ENCODE results near the gene TTLL11.
"Not testable (repeated sequence)": the region's sequence is repeated elsewhere in the genome, so short reads cannot be mapped to it uniquely, and the experiment has no call there.

TTLL11 gene

GRCh38 chr9:122087406-122088200 lies 5.5 kb downstream of the TTLL11 start:
- in situ Hi-C loops (cut with HindIII; ENCODE audit: low sequenced_read_pairs): no loop called here

- in situ Hi-C loops (cut with HindIII; ENCODE audit: low sequenced_read_pairs): no loop called here
Measured at GRCh38 chr9:122086873-122087272, 6.2 kb downstream of the TTLL11 start.

- in situ Hi-C loops (cut with HindIII; ENCODE audit: low sequenced_read_pairs): no loop called here
Measured at GRCh38 chr9:122085260-122085659, 7.8 kb downstream of the TTLL11 start.

- in situ Hi-C loops (cut with HindIII; ENCODE audit: low sequenced_read_pairs): no loop called here
Measured at GRCh38 chr9:122084026-122084675, 9.0 kb downstream of the TTLL11 start.

GRCh38 chr9:122080986-122081385 lies 12.1 kb downstream of the TTLL11 start:
- in situ Hi-C loops (cut with HindIII; ENCODE audit: low sequenced_read_pairs): no loop called here

- in situ Hi-C loops (cut with HindIII; ENCODE audit: low sequenced_read_pairs): no loop called here
Measured at GRCh38 chr9:122078557-122078956, 14.6 kb downstream of the TTLL11 start.

- in situ Hi-C loops (cut with HindIII; ENCODE audit: low sequenced_read_pairs): no loop called here
Measured at GRCh38 chr9:122076773-122077172, 16.3 kb downstream of the TTLL11 start.

GRCh38 chr9:122076117-122076516 lies 17.0 kb downstream of the TTLL11 start:
- in situ Hi-C loops (cut with HindIII; ENCODE audit: low sequenced_read_pairs): no loop called here

- in situ Hi-C loops (cut with HindIII; ENCODE audit: low sequenced_read_pairs): no loop called here
Measured at GRCh38 chr9:122075135-122076030, 17.7 kb downstream of the TTLL11 start.

GRCh38 chr9:122071715-122072114 lies 21.4 kb downstream of the TTLL11 start:
- in situ Hi-C loops (cut with HindIII; ENCODE audit: low sequenced_read_pairs): no loop called here

- in situ Hi-C loops (cut with HindIII; ENCODE audit: low sequenced_read_pairs): no loop called here
Measured at GRCh38 chr9:122070728-122071515, 22.2 kb downstream of the TTLL11 start.

- in situ Hi-C loops (cut with HindIII; ENCODE audit: low sequenced_read_pairs): not testable (repeated sequence)
Measured at GRCh38 chr9:122066680-122067079, 26.4 kb downstream of the TTLL11 start.

- in situ Hi-C loops (cut with HindIII; ENCODE audit: low sequenced_read_pairs): no loop called here
Measured at GRCh38 chr9:122065923-122066629, 27.0 kb downstream of the TTLL11 start.

- in situ Hi-C loops (cut with HindIII; ENCODE audit: low sequenced_read_pairs): no loop called here
Measured at GRCh38 chr9:122060481-122060880, 32.6 kb downstream of the TTLL11 start.

- in situ Hi-C loops (cut with HindIII; ENCODE audit: low sequenced_read_pairs): no loop called here
Measured at GRCh38 chr9:122059955-122060324, 33.2 kb downstream of the TTLL11 start.

GRCh38 chr9:122059214-122059954 lies 33.7 kb downstream of the TTLL11 start:
- in situ Hi-C loops (cut with HindIII; ENCODE audit: low sequenced_read_pairs): no loop called here

- in situ Hi-C loops (cut with HindIII; ENCODE audit: low sequenced_read_pairs): no loop called here
Measured at GRCh38 chr9:122058709-122059108, 34.4 kb downstream of the TTLL11 start.

- in situ Hi-C loops (cut with HindIII; ENCODE audit: low sequenced_read_pairs): no loop called here
Measured at GRCh38 chr9:122058051-122058450, 35.1 kb downstream of the TTLL11 start.

GRCh38 chr9:122057211-122057610 lies 35.9 kb downstream of the TTLL11 start:
- in situ Hi-C loops (cut with HindIII; ENCODE audit: low sequenced_read_pairs): no loop called here
